WERI-Rb-1 (cell line): ENCODE data around the gene MYOM1.

ENCODE experiments used
- DNase-seq: peaks from one replicate; pipeline ENCODE4 v3.0.0-alpha.2; 2020
- H3K27ac ChIP-seq: fragments of 250-450 bp; sonication (Bioruptor Pico); 2 replicates; pipeline ENCODE4 v1.5.1; 2020; ENCODE audit warnings: mild to moderate bottlenecking, moderate library complexity
- H3K27me3 ChIP-seq: fragments of 250-450 bp; sonication (Bioruptor Pico); 2 replicates; pipeline ENCODE4 v1.5.1; 2021; ENCODE audit warnings: mild to moderate bottlenecking, low read depth, moderate library complexity; ENCODE audit not compliant: insufficient read depth, severe bottlenecking
- H3K36me3 ChIP-seq: fragments of 250-450 bp; sonication (Bioruptor Pico); 2 replicates; pipeline ENCODE4 v1.5.1; 2020; ENCODE audit warnings: mild to moderate bottlenecking, moderate library complexity
- H3K4me3 ChIP-seq: 2 replicates; pipeline ENCODE4 v1.5.1; 2011; ENCODE audit warnings: low read depth, mild to moderate bottlenecking, control low read depth, low read length
- H3K9me3 ChIP-seq: fragments of 250-450 bp; sonication (Bioruptor Pico); 2 replicates; pipeline ENCODE4 v1.5.1; 2021; ENCODE audit warnings: mild to moderate bottlenecking, moderate library complexity; ENCODE audit not compliant: severe bottlenecking
- TF ChIP-seq, protein P1 (sequence below): IDR thresholded peaks from 2 replicates; pipeline ENCODE4 v1.5.1; 2011; ENCODE audit warnings: low read depth, mild to moderate bottlenecking, control low read depth, inconsistent platforms, low read length

MYOM1 gene

DNA sequence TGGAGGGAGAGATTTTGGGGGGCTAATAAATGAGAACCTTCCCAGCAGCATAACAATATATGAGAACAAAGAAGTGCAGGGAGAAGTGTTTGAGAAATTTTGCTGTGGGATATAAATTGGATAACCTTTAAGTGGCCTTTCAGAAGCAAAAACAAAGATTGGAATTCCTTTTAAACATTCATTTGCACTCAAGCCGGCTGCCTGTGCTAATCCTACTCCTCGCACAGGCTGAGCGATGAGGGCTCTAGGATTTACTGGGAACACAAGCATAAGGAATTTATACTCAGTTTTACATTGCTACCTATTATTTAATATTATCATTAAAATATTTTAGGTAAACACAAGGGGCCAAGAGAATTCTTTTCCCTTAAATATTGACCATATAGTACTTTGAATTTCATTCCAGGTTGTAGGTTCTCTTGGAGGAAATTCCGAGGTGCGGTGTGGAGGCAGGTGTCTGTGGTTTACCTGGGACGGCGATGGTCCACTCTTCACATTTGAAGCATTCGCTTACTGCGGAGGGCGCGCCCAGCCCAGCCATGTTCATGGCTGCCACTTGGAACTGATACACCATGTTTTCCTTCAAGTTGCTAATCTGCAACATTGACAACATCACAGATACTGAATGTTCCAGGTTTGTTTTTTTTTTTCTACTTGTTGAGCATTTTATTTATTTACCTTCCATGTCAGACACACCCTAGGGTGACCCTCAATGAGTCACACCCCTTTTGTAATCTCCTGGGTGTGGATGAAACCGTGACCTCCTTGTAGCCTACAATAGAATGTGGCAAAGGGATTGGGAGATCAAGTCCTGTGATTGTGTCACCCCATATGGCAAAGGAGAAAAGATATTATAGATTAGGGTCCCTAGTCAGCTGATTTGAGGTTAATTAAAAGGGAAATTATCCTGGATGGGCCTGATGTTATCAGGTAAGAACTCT, 100.1 kb downstream of the MYOM1 start:
- Histone ChIP-seq H3K9me3 (no peaks in the 10 kb centered on the region), H3K27ac (no peak overlapping the region), H3K36me3 (no peaks in the 10 kb centered on the region), H3K4me3 (no peak overlapping the region), H3K27me3 (no peaks in the 10 kb centered on the region)
- TF ChIP-seq, protein P1, sequence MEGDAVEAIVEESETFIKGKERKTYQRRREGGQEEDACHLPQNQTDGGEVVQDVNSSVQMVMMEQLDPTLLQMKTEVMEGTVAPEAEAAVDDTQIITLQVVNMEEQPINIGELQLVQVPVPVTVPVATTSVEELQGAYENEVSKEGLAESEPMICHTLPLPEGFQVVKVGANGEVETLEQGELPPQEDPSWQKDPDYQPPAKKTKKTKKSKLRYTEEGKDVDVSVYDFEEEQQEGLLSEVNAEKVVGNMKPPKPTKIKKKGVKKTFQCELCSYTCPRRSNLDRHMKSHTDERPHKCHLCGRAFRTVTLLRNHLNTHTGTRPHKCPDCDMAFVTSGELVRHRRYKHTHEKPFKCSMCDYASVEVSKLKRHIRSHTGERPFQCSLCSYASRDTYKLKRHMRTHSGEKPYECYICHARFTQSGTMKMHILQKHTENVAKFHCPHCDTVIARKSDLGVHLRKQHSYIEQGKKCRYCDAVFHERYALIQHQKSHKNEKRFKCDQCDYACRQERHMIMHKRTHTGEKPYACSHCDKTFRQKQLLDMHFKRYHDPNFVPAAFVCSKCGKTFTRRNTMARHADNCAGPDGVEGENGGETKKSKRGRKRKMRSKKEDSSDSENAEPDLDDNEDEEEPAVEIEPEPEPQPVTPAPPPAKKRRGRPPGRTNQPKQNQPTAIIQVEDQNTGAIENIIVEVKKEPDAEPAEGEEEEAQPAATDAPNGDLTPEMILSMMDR: no peak
- no peak for DNase-seq

DNA sequence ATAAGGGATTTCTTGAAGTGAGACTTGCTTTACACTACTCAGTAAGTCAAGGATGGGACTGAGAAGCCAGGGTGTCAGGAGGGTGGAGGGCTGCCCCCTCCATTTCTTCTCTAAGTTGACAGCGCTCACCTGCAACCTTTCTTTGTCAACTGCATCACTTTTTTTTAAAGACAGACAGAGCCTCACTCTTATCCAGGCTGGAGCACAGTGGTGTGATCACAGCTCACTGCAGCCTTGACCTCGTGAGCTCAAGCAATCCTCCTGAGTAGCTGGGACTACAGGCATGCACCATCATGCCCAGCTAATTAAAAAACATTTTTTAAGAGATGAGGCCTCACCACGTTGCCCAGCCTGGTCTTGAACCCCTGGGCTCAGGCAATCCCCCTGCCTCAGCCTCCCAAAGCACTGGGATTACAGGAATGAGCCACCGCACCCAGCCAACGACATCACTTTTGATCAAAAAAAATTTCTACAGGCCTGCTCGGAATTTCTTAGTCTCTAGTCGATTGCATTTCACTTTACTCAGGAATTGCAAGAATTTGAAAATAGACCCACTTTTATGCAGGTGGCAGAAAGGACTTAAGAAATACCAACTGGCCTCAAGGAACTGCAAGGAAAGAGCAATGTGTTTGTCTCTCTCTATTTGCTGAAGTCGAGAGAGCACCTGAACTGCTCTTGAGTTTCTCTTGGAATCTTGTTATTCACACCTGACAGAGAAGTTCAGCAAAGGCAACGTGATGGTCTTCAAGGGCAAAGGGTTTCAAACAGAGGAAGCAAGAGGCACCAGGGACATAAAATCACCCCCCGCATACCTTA, 101.4 kb downstream of the MYOM1 start:
- H3K36me3 ChIP-seq: no peaks in the 10 kb centered on the region
- no peak for DNase-seq
- no peaks in the 10 kb centered on the region for H3K9me3 ChIP-seq
- no peak overlapping the region for H3K4me3 ChIP-seq
- no peak overlapping the region for H3K27ac ChIP-seq
- TF ChIP-seq, protein P1: no peak
- H3K27me3 ChIP-seq: no peaks in the 10 kb centered on the region

DNA sequence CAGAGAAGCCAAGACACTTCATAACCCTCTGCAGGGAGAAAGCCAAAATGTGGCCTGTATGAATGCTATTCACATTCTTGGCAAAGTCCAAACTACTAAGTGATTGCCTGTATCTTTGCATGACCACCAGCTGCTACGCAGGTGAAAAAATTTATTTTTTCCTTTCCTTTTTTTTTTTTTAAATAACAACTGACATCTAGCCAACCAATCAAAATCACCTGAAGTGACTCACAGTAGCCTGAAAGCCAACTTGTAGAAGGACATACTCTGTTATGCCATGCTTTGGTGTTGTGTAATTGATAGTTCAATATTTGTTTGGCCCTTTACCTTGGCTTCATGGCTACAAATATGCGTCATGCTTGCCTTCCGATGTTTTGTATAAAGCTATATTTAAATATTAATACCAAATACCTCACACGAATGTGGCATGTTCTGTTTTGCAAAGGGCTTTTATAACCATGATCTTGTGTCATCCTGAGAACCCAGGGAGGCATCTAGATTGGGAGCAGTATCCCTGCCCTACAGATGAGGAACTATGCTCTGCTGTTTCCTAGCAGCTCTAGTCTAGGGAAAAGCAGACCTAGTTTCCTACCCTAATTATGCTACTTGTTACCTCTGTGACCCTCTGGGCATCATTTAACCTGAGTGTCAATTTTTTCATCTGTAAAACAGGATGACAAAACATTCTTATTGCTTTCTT, 102.1 kb downstream of the MYOM1 start:
- no peak for DNase-seq
- Histone ChIP-seq H3K36me3 (no peaks in the 10 kb centered on the region), H3K4me3 (no peak overlapping the region), H3K9me3 (no peaks in the 10 kb centered on the region), H3K27me3 (no peaks in the 10 kb centered on the region), H3K27ac (no peak overlapping the region)
- TF ChIP-seq, protein P1: no peak

DNA sequence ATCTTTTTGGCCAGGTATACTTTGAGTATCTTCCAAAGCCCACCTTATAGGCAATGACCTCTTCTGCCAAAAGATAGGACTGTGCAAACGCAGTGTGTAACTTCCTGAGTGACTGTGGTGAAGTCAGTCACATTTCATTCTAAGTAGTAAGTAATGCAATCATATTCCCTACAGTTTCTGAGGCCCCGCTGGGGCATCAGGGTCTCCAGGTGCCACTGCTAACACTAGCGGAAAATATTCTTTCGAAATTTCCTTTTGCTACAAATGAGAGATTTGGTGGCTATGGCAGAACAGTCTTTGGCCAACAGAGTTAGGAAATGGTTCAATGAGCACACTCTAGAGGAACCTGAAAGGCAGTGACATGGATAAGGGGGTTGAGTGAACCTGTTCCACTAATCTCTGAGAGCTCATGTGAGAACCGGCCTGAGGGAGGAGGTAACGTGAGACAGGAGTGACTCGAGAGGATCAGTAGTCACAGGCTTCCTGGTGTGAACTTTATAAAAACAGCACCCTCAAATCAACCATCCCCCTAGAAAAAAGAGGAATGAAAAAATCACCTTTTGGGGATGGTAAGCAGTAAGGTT, 104.2 kb downstream of the MYOM1 start:
- TF ChIP-seq, protein P1: no peak
- H3K4me3 ChIP-seq: no peak overlapping the region
- DNase-seq: no peak
- H3K36me3 ChIP-seq: no peaks in the 10 kb centered on the region
- H3K27me3 ChIP-seq: no peaks in the 10 kb centered on the region
- H3K9me3 ChIP-seq: no peaks in the 10 kb centered on the region
- H3K27ac ChIP-seq: no peak overlapping the region

DNA sequence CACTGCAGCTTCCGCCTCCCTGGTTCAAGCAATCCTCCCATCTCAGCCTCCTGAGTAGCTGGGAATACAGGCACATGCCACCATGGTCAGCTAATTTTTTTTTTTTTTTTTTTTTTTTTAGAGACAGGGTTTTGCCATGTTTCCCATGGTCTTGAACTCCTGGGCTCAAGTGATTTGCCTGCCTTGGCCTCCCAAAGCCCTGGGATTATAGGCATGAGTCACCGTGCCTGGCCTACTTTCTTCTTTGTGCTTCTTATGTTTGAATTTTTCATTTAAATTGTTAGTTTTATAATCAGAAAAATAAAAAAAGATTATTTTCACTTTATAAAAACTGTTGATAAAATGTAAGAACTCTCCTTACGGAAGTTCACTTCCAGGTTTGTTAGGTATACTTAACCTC, 105.3 kb downstream of the MYOM1 start:
- no peaks in the 10 kb centered on the region for H3K9me3 ChIP-seq
- H3K36me3 ChIP-seq: no peaks in the 10 kb centered on the region
- no peak overlapping the region for H3K4me3 ChIP-seq
- peak; percentile 19 for DNase-seq
- no peak overlapping the region for H3K27ac ChIP-seq
- no peaks in the 10 kb centered on the region for H3K27me3 ChIP-seq
- TF ChIP-seq, protein P1: no peak
